GM12878 (cell line): Measurements from ENCODE around the gene DNAH8. TPM values are rescaled to one million over a fixed set of nuclear protein-coding genes. Genes with fewer than 3 reads are reported as not detected.
"Not testable (repeated sequence)": the region's sequence is repeated elsewhere in the genome, so short reads cannot be mapped to it uniquely, and the experiment has no call there.

Experiments used
- ATAC-seq: fragments of 200-7000 bp; cut with Tn5 transposase; 3 replicates; pipeline ENCODE4 v1.9.1; 2020; ENCODE audit warnings: mild to moderate bottlenecking, moderate library complexity
- BruUV-seq: library from RNA; stranded (reverse); fragments of 400-500 nt; replicated peaks from 2 replicates; lab custom pipeline; 2021; lab: Mats Ljungman, UMichigan
- CTCF ChIA-PET: fragments of 300-600 bp; sonication (Branson Sonifier 250); formaldehyde crosslinking; extraction: SDS; loops from one replicate; lab custom pipeline; 2021; ENCODE audit warnings: inconsistent platforms; lab: Yijun Ruan, JAX
- POLR2A ChIA-PET: fragments of 350-600 bp; formaldehyde crosslinking; extraction: SDS; loops from one replicate; lab custom pipeline; 2021; ENCODE audit warnings: inconsistent platforms; lab: Charles Lee
- RAD21 ChIA-PET: fragments of 300-600 bp; sonication (Branson Sonifier 250); formaldehyde crosslinking; loops from one replicate; lab custom pipeline; 2023; ENCODE audit warnings: antibody characterized with exemption; ENCODE audit not compliant: unreplicated experiment; lab: Charles Lee
- SMC1A ChIA-PET: fragments of 300-600 bp; sonication (Branson Sonifier 250); formaldehyde crosslinking; loops from one replicate; lab custom pipeline; 2023; ENCODE audit not compliant: unreplicated experiment, uncharacterized antibody; lab: Charles Lee
- DNase-seq: peaks from one replicate; pipeline ENCODE4 v3.0.0-alpha.2; 2011; ENCODE audit warnings: low read depth, low spot score
- FAIRE-seq: peaks from 3 replicates; lab custom pipeline; 2011; peaks lifted over from hg19 to GRCh38; lab: Jason Lieb, UNC
- H2AFZ ChIP-seq: 2 replicates; pipeline ENCODE4 v1.6.0; 2011; ENCODE audit warnings: low read depth, low read length, control low read depth; ENCODE audit not compliant: control insufficient read depth
- H3K27ac ChIP-seq: 2 replicates; pipeline ENCODE4 v1.5.1; 2011; ENCODE audit warnings: control low read depth; ENCODE audit not compliant: control insufficient read depth, insufficient read depth
- H3K27me3 ChIP-seq, 2 experiments: replicated peaks in 1 of 2; 2 replicates each; pipeline versions ENCODE4 v1.6.0 to v1.6.1; 2011; ENCODE audit warnings: low read length in 1 of 2; ENCODE audit not compliant: control insufficient read depth in 2 of 2, insufficient read depth in 2 of 2
- H3K36me3 ChIP-seq, 2 experiments: 2 replicates each; pipeline ENCODE4 v1.5.1; 2011; ENCODE audit warnings: low read length in 1 of 2; ENCODE audit not compliant: control insufficient read depth in 2 of 2, insufficient read depth in 2 of 2
- H3K4me1 ChIP-seq: 2 replicates; pipeline ENCODE4 v1.6.1; 2011; ENCODE audit warnings: mild to moderate bottlenecking, low read length, moderate library complexity, mixed read lengths; ENCODE audit not compliant: control insufficient read depth, insufficient read depth
- H3K4me2 ChIP-seq: 2 replicates; pipeline ENCODE4 v1.6.0; 2011; ENCODE audit warnings: control low read depth; ENCODE audit not compliant: control insufficient read depth, insufficient read depth
- H3K4me3 ChIP-seq: fragments of 200-600 bp; sonication (generic); 2 replicates; pipeline ENCODE4 v1.5.1; 2016
- H3K79me2 ChIP-seq: 2 replicates; pipeline ENCODE4 v1.6.0; 2011; ENCODE audit warnings: low read length; ENCODE audit not compliant: control insufficient read depth, insufficient read depth
- H3K9ac ChIP-seq: 2 replicates; pipeline ENCODE4 v1.8.0; 2011; ENCODE audit warnings: low read length, control low read depth, mixed read lengths; ENCODE audit not compliant: control insufficient read depth, insufficient read depth
- H3K9me3 ChIP-seq: replicated peaks from 3 replicates; pipeline ENCODE4 v1.5.1; 2011; ENCODE audit warnings: mild to moderate bottlenecking, low read length; ENCODE audit not compliant: control insufficient read depth, insufficient read depth
- H4K20me1 ChIP-seq: 2 replicates; pipeline ENCODE4 v1.6.0; 2011; ENCODE audit not compliant: control insufficient read depth, insufficient read depth
- MTA3 ChIP-seq: IDR thresholded peaks from 2 replicates; pipeline ENCODE4 v1.6.1; 2012; ENCODE audit warnings: low read length, inconsistent platforms, borderline replicate concordance
- RAD51 ChIP-seq: fragments of 450-650 bp; IDR thresholded peaks from 2 replicates; pipeline ENCODE4 v1.6.1; 2016; ENCODE audit warnings: moderate library complexity, mild to moderate bottlenecking, inconsistent platforms
- SMAD5 ChIP-seq: IDR thresholded peaks from 2 replicates; pipeline ENCODE4 v1.6.1; 2016; ENCODE audit warnings: antibody characterized with exemption, low read depth
- SUPT20H ChIP-seq: IDR thresholded peaks from 2 replicates; pipeline ENCODE4 v1.6.1; 2011; ENCODE audit warnings: low read depth, mild to moderate bottlenecking, low read length, moderate library complexity, borderline replicate concordance; ENCODE audit not compliant: control insufficient read depth
- ZNF24 ChIP-seq: fragments of 450-650 bp; IDR thresholded peaks from 2 replicates; pipeline ENCODE4 v1.6.1; 2017; ENCODE audit warnings: antibody characterized with exemption, mild to moderate bottlenecking
- WGBS: methylation state at CpG from one replicate; pipeline ENCODE4 v1.1.6; 2016; ENCODE audit warnings: low lambda C conversion rate; ENCODE audit not compliant: insufficient replicate concordance, insufficient coverage; ENCODE audit errors: missing lambda C conversion rate; 5-methylcytosine and 5-hydroxymethylcytosine counted together
- in situ Hi-C: fragments of 300-500 bp; cut with MboI; formaldehyde crosslinking; loops from 9 replicates; pipeline ENCODE4 v1.14.3; 2018; ENCODE audit warnings: mixed read lengths
- intact Hi-C: fragments of 100-400 bp; cut with micrococcal nuclease; formaldehyde crosslinking; loops from one replicate; pipeline ENCODE4 v1.14.2; 2022; ENCODE audit not compliant: unreplicated experiment
- polyA plus RNA-seq, 11 experiments: library from polyadenylated mRNA; depleted of rRNA in 4 of 11; unstranded in 6 of 11; stranded (reverse) in 5 of 11; fragments of >200 nt; fragmentation: Nextera tagmentation in 4 of 11; fragmentation: Illumina TruSeq in 1 of 11; extraction: Ambion mirVana in 4 of 11; extraction: Trizol in 1 of 11; gene quantifications; 1 replicate in 1 of 11; 2 replicates in 10 of 11; pipeline versions ENCODE4 v1.2.1 to v1.2.3, GENCODE V29; 2011 to 2016; ENCODE audit warnings: inconsistent platforms in 2 of 11, missing spikeins in 2 of 11, low read depth in 1 of 11
- total RNA-seq, 4 experiments: library from RNA; depleted of rRNA in 3 of 4; stranded (reverse); fragments of >200 nt in 3 of 4; fragmentation: Illumina TruSeq in 1 of 4; extraction: Trizol in 1 of 4; gene quantifications; 2 replicates each; pipeline versions ENCODE4 v1.2.1 to v1.2.3, GENCODE V29; 2013 to 2021
- TF ChIP-seq, protein P1 (sequence below): IDR thresholded peaks from 2 replicates; pipeline ENCODE4 v1.6.1; 2011; ENCODE audit warnings: low read depth, mild to moderate bottlenecking, low read length, moderate library complexity, borderline replicate concordance; ENCODE audit errors: extremely low read depth
- TF ChIP-seq, protein P2 (sequence below): fragments of 450-650 bp; IDR thresholded peaks from 2 replicates; pipeline ENCODE4 v1.6.1; 2017; ENCODE audit warnings: mild to moderate bottlenecking, moderate library complexity

Gene DNAH8
- total and polyA plus RNA-seq, 10 of the 15 experiments (the other 5 are each of a cell fraction or from before 2014, with no cell fraction given) = 0.02 to 0.34 (median 0.10) TPM; not detected in 3

DNA sequence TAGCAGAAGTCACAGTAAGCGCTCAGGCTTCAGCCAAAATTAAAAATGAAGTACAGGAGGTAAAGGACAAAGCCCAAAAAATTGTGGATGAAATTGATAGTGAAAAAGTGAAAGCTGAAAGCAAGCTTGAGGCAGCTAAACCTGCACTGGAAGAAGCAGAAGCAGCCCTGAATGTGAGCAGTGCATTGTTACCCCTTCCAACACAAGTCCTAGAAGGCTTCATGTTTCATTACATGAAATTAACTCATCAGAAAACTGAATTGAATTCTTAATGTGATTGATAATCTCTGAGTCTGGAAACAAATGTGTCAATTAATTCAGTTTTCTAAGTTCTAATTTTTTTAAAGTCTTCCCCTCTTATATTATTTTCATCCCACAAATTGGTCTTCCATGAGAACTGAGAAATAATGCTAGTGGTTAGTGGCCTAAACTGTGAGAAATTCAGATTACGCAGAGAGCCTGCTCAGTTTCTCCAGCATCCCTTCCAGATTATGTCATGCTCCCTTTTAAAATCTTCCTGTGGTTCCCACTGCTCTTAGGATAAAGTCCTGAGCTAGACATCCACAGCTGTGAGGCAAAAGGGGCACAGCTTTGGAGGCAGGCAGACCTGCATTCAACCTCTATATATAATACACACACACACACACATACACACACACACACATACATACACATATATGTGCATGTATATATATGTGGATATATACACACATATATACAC lies 200.3 kb downstream of the DNAH8 start:
- no peaks in the 10 kb centered on the region for H4K20me1 ChIP-seq
- ChIA-PET POLR2A (no interaction called here), RAD21 (no interaction called here), SMC1A (no interaction called here), CTCF (no interaction called here)
- no TSS peak for BruUV-seq
- H3K27me3 ChIP-seq = no peaks in the 10 kb centered on the region
- no peak overlapping the region for H2AFZ ChIP-seq
- no peaks in the 10 kb centered on the region for H3K4me1 ChIP-seq
- in situ Hi-C loops = no loop called here
- no peaks in the 10 kb centered on the region for H3K36me3 ChIP-seq
- WGBS = 88% methylated on average over 2 of the region's 2 CpGs
- no peak for ATAC-seq
- H3K27ac ChIP-seq = no peak overlapping the region
- TF ChIP-seq SMAD5 = no peak
- TF ChIP-seq SUPT20H = no peak
- TF ChIP-seq ZNF24 = no peak
- TF ChIP-seq, protein P1, sequence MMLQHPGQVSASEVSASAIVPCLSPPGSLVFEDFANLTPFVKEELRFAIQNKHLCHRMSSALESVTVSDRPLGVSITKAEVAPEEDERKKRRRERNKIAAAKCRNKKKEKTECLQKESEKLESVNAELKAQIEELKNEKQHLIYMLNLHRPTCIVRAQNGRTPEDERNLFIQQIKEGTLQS = no peak
- no peak for TF ChIP-seq RAD51
- TF ChIP-seq, protein P2, sequence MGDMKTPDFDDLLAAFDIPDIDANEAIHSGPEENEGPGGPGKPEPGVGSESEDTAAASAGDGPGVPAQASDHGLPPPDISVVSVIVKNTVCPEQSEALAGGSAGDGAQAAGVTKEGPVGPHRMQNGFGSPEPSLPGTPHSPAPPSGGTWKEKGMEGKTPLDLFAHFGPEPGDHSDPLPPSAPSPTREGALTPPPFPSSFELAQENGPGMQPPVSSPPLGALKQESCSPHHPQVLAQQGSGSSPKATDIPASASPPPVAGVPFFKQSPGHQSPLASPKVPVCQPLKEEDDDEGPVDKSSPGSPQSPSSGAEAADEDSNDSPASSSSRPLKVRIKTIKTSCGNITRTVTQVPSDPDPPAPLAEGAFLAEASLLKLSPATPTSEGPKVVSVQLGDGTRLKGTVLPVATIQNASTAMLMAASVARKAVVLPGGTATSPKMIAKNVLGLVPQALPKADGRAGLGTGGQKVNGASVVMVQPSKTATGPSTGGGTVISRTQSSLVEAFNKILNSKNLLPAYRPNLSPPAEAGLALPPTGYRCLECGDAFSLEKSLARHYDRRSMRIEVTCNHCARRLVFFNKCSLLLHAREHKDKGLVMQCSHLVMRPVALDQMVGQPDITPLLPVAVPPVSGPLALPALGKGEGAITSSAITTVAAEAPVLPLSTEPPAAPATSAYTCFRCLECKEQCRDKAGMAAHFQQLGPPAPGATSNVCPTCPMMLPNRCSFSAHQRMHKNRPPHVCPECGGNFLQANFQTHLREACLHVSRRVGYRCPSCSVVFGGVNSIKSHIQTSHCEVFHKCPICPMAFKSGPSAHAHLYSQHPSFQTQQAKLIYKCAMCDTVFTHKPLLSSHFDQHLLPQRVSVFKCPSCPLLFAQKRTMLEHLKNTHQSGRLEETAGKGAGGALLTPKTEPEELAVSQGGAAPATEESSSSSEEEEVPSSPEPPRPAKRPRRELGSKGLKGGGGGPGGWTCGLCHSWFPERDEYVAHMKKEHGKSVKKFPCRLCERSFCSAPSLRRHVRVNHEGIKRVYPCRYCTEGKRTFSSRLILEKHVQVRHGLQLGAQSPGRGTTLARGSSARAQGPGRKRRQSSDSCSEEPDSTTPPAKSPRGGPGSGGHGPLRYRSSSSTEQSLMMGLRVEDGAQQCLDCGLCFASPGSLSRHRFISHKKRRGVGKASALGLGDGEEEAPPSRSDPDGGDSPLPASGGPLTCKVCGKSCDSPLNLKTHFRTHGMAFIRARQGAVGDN = no peak
- TF ChIP-seq MTA3 = no peak
- H3K9me3 ChIP-seq = no peaks in the 10 kb centered on the region
- no peak for FAIRE-seq
- no peak overlapping the region for H3K4me3 ChIP-seq
- no peak for DNase-seq
- H3K4me2 ChIP-seq = no peak overlapping the region
- intact Hi-C loops = no loop called here
- H3K79me2 ChIP-seq = no peaks in the 10 kb centered on the region
- H3K9ac ChIP-seq = no peak overlapping the region

DNA sequence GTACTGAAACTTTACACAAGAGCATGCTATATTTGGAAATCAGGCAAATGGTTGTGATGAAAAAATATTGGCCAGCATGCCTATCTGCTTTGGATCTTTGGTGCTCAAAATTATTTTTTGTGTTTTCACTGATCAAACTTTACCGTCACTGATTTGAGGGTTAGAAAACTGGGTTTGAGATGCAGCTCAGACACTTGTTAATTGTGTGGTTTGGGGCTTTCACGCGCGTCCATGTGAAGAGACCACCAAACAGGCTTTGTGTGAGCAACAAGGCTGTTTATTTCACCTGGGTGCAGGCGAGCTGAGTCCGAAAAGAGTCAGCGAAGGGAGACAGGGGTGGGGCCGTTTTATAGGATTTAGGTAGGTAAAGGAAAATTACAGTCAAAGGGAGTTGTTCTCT lies 206.4 kb downstream of the DNAH8 start:
- H3K27ac ChIP-seq, DNase-seq, H3K4me3 ChIP-seq, H3K27me3 ChIP-seq, H3K4me2 ChIP-seq, H3K36me3 ChIP-seq, ATAC-seq, POLR2A ChIA-PET, in situ Hi-C loops, BruUV-seq, H3K9ac ChIP-seq, H3K79me2 ChIP-seq, H3K4me1 ChIP-seq, H4K20me1 ChIP-seq, H2AFZ ChIP-seq, FAIRE-seq, RAD21 ChIA-PET, intact Hi-C loops, H3K9me3 ChIP-seq: not testable (repeated sequence)
- SMC1A ChIA-PET = interaction anchor here (1.6 to 1.7 kb wide), 2 partner anchors 13 to 49 kb away, joined by 3 to 7 read pairs; no protein-coding TSS in a partner anchor
- WGBS = 58% methylated on average over 8 of the region's 8 CpGs
- CTCF ChIA-PET = interaction anchor here (0.6 to 1.1 kb wide), 2 partner anchors 49 to 276 kb away, joined by 3 read pairs; no protein-coding TSS in a partner anchor
